ENCODE data around the gene RBM3. TPM values are rescaled to one million over a fixed set of nuclear protein-coding genes. Genes with fewer than 3 reads are reported as not detected.
A peak's percentile ranks its signal among the peaks of the same experiment; 100 is the strongest.

RBM3 gene
- total RNA-seq, 1 experiment from 2014 or later, result 375 TPM

DNA sequence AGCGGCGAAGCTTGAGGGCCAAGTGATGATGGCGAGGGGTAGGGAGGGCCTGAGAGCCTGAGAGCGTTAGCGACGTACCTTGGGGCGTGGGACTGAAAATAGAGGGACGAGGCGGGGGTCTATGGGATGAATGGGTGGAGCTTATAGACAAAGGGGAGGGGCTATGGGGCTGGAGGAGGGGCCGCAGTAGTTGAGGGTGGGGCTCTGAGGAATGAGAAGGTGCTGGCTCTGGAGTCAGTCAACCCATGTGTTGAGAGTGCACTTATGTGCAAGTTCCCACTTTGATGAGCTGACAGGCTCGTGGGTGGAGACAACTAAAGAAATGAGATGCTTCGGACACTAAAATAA lies 34.3 kb upstream of the RBM3 start:
- DNase-seq, result no peak

DNA sequence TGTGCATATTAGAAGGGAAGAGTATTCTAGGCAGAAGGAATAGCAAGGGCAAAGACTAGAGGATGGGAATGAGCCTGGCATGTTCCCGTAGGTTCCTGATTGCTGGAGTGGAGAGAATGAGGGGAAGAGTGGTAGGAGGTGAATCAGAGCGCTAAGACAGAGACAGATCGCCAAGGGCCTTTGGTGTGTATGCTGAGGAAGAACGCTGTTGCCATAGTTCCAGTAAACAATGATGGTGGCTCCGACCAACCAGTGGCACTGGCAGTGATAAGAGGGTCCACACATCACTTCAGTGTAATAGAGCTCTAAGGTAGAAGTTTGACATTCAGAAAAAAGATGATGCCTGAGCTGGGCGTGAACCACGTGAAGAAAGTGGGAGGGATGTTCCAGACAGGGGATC lies 33.8 kb upstream of the RBM3 start:
- no peaks in the 10 kb centered on the region for H3K9me3 ChIP-seq (ENCODE audit: low read length)
- H4K20me1 ChIP-seq (ENCODE audit: low read length), result no peaks in the 10 kb centered on the region
- no peaks in the 10 kb centered on the region; the same call in 1 of the 2 replicates for H3K36me3 ChIP-seq (ENCODE audit: low read depth, low read length)
- intact Hi-C loops (cut with micrococcal nuclease), result no loop called here
- H2AFZ ChIP-seq (ENCODE audit: low read length), result peak overlapping the region; percentile 96; the same call in 1 of the 2 replicates
- peaks cover 9% of the 10 kb centered on the region for H3K4me1 ChIP-seq (ENCODE audit: insufficient read depth, low read length)
- no peaks in the 10 kb centered on the region for H3K9me2 ChIP-seq (replicated peaks; ENCODE audit: low read length)
- TSS peak; percentile 46 for BruUV-seq (replicated peaks)
- CTCF ChIA-PET, result interaction anchor here (0.5 kb wide), 1 partner anchor 668 kb away, joined by 4 read pairs; no protein-coding TSS in a partner anchor
- H3K4me2 ChIP-seq (ENCODE audit: low read length), result peak overlapping the region; percentile 77
- POLR2A ChIA-PET (ENCODE audit: unreplicated experiment), result no interaction called here
- TF ChIP-seq EZH2phosphoT487 (IDR thresholded peaks at IDR 0.05; ENCODE audit: borderline replicate concordance, low read length), result no peak
- TF ChIP-seq, protein P1, sequence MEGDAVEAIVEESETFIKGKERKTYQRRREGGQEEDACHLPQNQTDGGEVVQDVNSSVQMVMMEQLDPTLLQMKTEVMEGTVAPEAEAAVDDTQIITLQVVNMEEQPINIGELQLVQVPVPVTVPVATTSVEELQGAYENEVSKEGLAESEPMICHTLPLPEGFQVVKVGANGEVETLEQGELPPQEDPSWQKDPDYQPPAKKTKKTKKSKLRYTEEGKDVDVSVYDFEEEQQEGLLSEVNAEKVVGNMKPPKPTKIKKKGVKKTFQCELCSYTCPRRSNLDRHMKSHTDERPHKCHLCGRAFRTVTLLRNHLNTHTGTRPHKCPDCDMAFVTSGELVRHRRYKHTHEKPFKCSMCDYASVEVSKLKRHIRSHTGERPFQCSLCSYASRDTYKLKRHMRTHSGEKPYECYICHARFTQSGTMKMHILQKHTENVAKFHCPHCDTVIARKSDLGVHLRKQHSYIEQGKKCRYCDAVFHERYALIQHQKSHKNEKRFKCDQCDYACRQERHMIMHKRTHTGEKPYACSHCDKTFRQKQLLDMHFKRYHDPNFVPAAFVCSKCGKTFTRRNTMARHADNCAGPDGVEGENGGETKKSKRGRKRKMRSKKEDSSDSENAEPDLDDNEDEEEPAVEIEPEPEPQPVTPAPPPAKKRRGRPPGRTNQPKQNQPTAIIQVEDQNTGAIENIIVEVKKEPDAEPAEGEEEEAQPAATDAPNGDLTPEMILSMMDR (conservative IDR thresholded peaks at IDR 0.05; ENCODE audit: low read depth, low read length), result no peak
- no peak for TF ChIP-seq EZH2 (IDR thresholded peaks at IDR 0.05; ENCODE audit: low read length, unreplicated experiment)
- peak overlapping the region; percentile 88 for H3K9ac ChIP-seq (ENCODE audit: low read length)
- no peak for DNase-seq
- ATAC-seq, result no peak
- no peaks in the 10 kb centered on the region for H3F3A ChIP-seq (ENCODE audit: low read length, unreplicated experiment)
- H3K27me3 ChIP-seq (ENCODE audit: low read length), result no peaks in the 10 kb centered on the region
- peaks cover 21% of the 10 kb centered on the region for H3K79me2 ChIP-seq (ENCODE audit: low read length)
- H3K27ac ChIP-seq (ENCODE audit: low read length), result no peak overlapping the region
- H3K4me3 ChIP-seq (ENCODE audit: low read length), result peak overlapping the region; percentile 84

More for the DNA sequence above, 34.3 kb upstream of the RBM3 start:
- no peaks in the 10 kb centered on the region; the same call in 1 of the 2 replicates for H3K36me3 ChIP-seq (ENCODE audit: low read depth, low read length)
- peaks cover 9% of the 10 kb centered on the region for H3K4me1 ChIP-seq (ENCODE audit: insufficient read depth, low read length)
- H3K79me2 ChIP-seq (ENCODE audit: low read length), result peaks cover 21% of the 10 kb centered on the region
- H3K27me3 ChIP-seq (ENCODE audit: low read length), result no peaks in the 10 kb centered on the region
- ChIA-PET CTCF (interaction anchor here (0.5 to 0.7 kb wide), 2 partner anchors 64 to 667 kb away, joined by 3 to 4 read pairs; partner anchors contain the start of gene FTSJ1), POLR2A (ENCODE audit: unreplicated experiment) (no interaction called here)
- TF ChIP-seq, protein P1 (conservative IDR thresholded peaks at IDR 0.05; ENCODE audit: low read depth, low read length), result no peak
- TF ChIP-seq EZH2 (IDR thresholded peaks at IDR 0.05; ENCODE audit: low read length, unreplicated experiment) (no peak), EZH2phosphoT487 (IDR thresholded peaks at IDR 0.05; ENCODE audit: borderline replicate concordance, low read length) (no peak)
- no peaks in the 10 kb centered on the region for H3K9me2 ChIP-seq (replicated peaks; ENCODE audit: low read length)
- intact Hi-C loops (cut with micrococcal nuclease), result no loop called here
- no TSS peak for BruUV-seq (replicated peaks)
- H3K4me3 ChIP-seq (ENCODE audit: low read length), result peak overlapping the region; percentile 84
- H4K20me1 ChIP-seq (ENCODE audit: low read length), result no peaks in the 10 kb centered on the region
- ATAC-seq, result peak; percentile 67
- H3K27ac ChIP-seq (ENCODE audit: low read length), result peak overlapping the region; percentile 68
- no peaks in the 10 kb centered on the region for H3K9me3 ChIP-seq (ENCODE audit: low read length)
- H3K9ac ChIP-seq (ENCODE audit: low read length), result peak overlapping the region; percentile 88
- no peaks in the 10 kb centered on the region for H3F3A ChIP-seq (ENCODE audit: low read length, unreplicated experiment)
- H2AFZ ChIP-seq (ENCODE audit: low read length), result peak overlapping the region; percentile 96
- H3K4me2 ChIP-seq (ENCODE audit: low read length), result peak overlapping the region; percentile 77

DNA sequence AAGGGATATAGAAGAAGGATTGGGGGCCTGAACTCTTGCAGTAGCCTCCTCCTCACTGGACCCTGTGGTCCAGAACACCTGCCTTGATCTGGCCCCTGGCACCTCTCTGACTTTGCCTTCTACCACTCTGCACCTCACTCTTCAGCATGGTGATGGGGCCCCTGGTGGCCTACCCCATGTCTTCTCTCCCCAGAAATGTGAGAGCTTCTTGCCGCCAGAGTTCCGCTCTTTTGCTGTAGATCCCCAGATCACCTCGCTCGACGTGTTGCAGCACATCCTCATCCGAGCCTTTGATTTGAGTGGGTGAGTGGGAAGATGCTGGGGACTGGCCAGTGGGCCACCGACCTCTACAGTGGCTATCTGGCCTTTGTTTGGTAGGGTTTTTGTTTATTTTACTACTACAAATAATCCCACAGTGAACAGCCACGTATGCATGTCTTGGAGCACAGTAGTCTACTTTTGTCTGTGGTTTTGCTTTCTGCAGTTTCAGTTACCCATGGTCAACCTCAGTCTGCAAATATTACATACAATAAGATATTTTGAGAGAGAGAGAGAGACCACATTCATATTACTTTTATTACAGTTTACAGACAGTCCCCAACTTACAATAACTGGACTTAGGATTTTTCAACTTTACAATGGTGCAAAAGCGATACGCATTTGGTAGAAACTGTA lies 33.0 kb upstream of the RBM3 start:
- TF ChIP-seq EZH2 (IDR thresholded peaks at IDR 0.05; ENCODE audit: low read length, unreplicated experiment) (no peak), EZH2phosphoT487 (IDR thresholded peaks at IDR 0.05; ENCODE audit: borderline replicate concordance, low read length) (no peak)
- TF ChIP-seq, protein P1 (conservative IDR thresholded peaks at IDR 0.05; ENCODE audit: low read depth, low read length), result no peak
- H3K4me1 ChIP-seq (ENCODE audit: insufficient read depth, low read length), result peaks cover 9% of the 10 kb centered on the region
- H3K9me2 ChIP-seq (replicated peaks; ENCODE audit: low read length), result no peaks in the 10 kb centered on the region
- DNase-seq (no peak), ATAC-seq (no peak)
- no peak overlapping the region for H3K9ac ChIP-seq (ENCODE audit: low read length)
- H3K4me2 ChIP-seq (ENCODE audit: low read length), result peak overlapping the region; percentile 77; the same call in 1 of the 2 replicates
- H3K4me3 ChIP-seq (ENCODE audit: low read length), result no peak overlapping the region
- intact Hi-C loops (cut with micrococcal nuclease), result no loop called here
- H3K79me2 ChIP-seq (ENCODE audit: low read length), result peaks cover 21% of the 10 kb centered on the region
- no peaks in the 10 kb centered on the region; the same call in 1 of the 2 replicates for H3K36me3 ChIP-seq (ENCODE audit: low read depth, low read length)
- H3K9me3 ChIP-seq (ENCODE audit: low read length), result no peaks in the 10 kb centered on the region
- no TSS peak for BruUV-seq (replicated peaks)
- POLR2A ChIA-PET (ENCODE audit: unreplicated experiment), result no interaction called here
- no peaks in the 10 kb centered on the region for H3F3A ChIP-seq (ENCODE audit: low read length, unreplicated experiment)
- no peak overlapping the region for H2AFZ ChIP-seq (ENCODE audit: low read length)
- CTCF ChIA-PET, result no interaction called here
- H4K20me1 ChIP-seq (ENCODE audit: low read length), result no peaks in the 10 kb centered on the region
- H3K27me3 ChIP-seq (ENCODE audit: low read length), result no peaks in the 10 kb centered on the region
- H3K27ac ChIP-seq (ENCODE audit: low read length), result no peak overlapping the region
